Osteocyte (in vitro differentiated cells): ENCODE data around the gene CD1C. TPM values are rescaled to one million over a fixed set of nuclear protein-coding genes. Genes with fewer than 3 reads are reported as not detected.
"Not testable (repeated sequence)": the region's sequence is repeated elsewhere in the genome, so short reads cannot be mapped to it uniquely, and the experiment has no call there.

ENCODE experiments used
- DNase-seq: peaks from one replicate; pipeline ENCODE4 v3.0.0; 2021; ENCODE audit warnings: mixed read lengths; ENCODE audit not compliant: unreplicated experiment; ENCODE audit errors: extremely low spot score
- H3K27ac Mint-ChIP-seq: one replicate; pipeline ENCODE4 v1.8.0; 2021; ENCODE audit warnings: mild to moderate bottlenecking, mixed read lengths; ENCODE audit not compliant: unreplicated experiment
- H3K27me3 Mint-ChIP-seq: one replicate; pipeline ENCODE4 v1.8.0; 2021; ENCODE audit warnings: mixed read lengths; ENCODE audit not compliant: unreplicated experiment
- H3K36me3 Mint-ChIP-seq: one replicate; pipeline ENCODE4 v1.8.0; 2021; ENCODE audit warnings: mixed read lengths; ENCODE audit not compliant: unreplicated experiment
- H3K4me1 Mint-ChIP-seq: one replicate; pipeline ENCODE4 v1.8.0; 2021; ENCODE audit warnings: mixed read lengths; ENCODE audit not compliant: unreplicated experiment
- H3K4me3 Mint-ChIP-seq: one replicate; pipeline ENCODE4 v1.8.0; 2021; ENCODE audit warnings: mild to moderate bottlenecking, moderate library complexity, mixed read lengths; ENCODE audit not compliant: unreplicated experiment
- H3K9me3 Mint-ChIP-seq: one replicate; pipeline ENCODE4 v1.8.0; 2021; ENCODE audit warnings: mixed read lengths; ENCODE audit not compliant: unreplicated experiment
- CTCF ChIP-seq: fragments of 200-600 bp; sonication (generic); IDR thresholded peaks from 2 replicates; pipeline ENCODE4 v1.5.0; 2021; ENCODE audit warnings: antibody characterized with exemption, mild to moderate bottlenecking, moderate library complexity
- total RNA-seq: library from RNA; stranded (reverse); gene quantifications from 2 replicates; pipeline ENCODE4 v1.2.1, GENCODE V29; 2021

CD1C gene
- total RNA-seq, 1 donor from 2014 or later = not detected

- Mint-ChIP-seq H3K36me3 (no peaks in the 10 kb centered on the region), H3K27me3 (no peaks in the 10 kb centered on the region), H3K9me3 (peaks cover 5% of the 10 kb centered on the region), H3K4me1 (no peaks in the 10 kb centered on the region), H3K27ac (no peak overlapping the region), H3K4me3 (no peak overlapping the region)
- TF ChIP-seq CTCF = no peak
- DNase-seq = no peak
Observed at GRCh38 chr1:158334526-158335212, 44.9 kb downstream of the CD1C start.

- TF ChIP-seq CTCF = no peak
- no peaks in the 10 kb centered on the region for H3K36me3 Mint-ChIP-seq
- no peak for DNase-seq
Observed at GRCh38 chr1:158335213-158335532, 45.5 kb downstream of the CD1C start.

GRCh38 chr1:158336413-158336812 lies 46.7 kb downstream of the CD1C start:
- not testable (repeated sequence) for H3K36me3 Mint-ChIP-seq, H3K4me1 Mint-ChIP-seq, H3K27ac Mint-ChIP-seq, H3K27me3 Mint-ChIP-seq, H3K4me3 Mint-ChIP-seq, DNase-seq
- H3K9me3 Mint-ChIP-seq = peaks cover 10% of the 10 kb centered on the region

More at GRCh38 chr1:158335213-158335532, 45.5 kb downstream of the CD1C start:
- Mint-ChIP-seq H3K27me3 (no peaks in the 10 kb centered on the region), H3K9me3 (peaks cover 5% of the 10 kb centered on the region), H3K27ac (no peak overlapping the region), H3K4me3 (no peak overlapping the region), H3K4me1 (no peaks in the 10 kb centered on the region)

Other genes starting within 250 kb of the CD1C start
- gene CD1D, start 109.0 kb upstream of the CD1C start, total RNA-seq = not detected in 2 replicates
- not detected in 2 replicates for gene CD1A, start 35.5 kb upstream of the CD1C start, total RNA-seq
- gene CD1B, start 41.6 kb downstream of the CD1C start, total RNA-seq = not detected in 2 replicates
- not detected in 2 replicates for gene CD1E, start 64.0 kb downstream of the CD1C start, total RNA-seq
- not detected in 2 replicates for gene OR10T2, start 109.5 kb downstream of the CD1C start, total RNA-seq
- not detected in 2 replicates for gene OR10K2, start 136.3 kb downstream of the CD1C start, total RNA-seq
- gene OR10K1, start 171.9 kb downstream of the CD1C start, total RNA-seq = not detected in 2 replicates
- gene OR10R2, start 182.3 kb downstream of the CD1C start, total RNA-seq = not detected in 2 replicates